NCI-H748 (cell line): ENCODE data around the gene C4orf33.
"Not testable (repeated sequence)": the region's sequence is repeated elsewhere in the genome, so short reads cannot be mapped to it uniquely, and the experiment has no call there.

Source experiments
- DNase-seq: peaks from one replicate; lab custom pipeline; 2025; ENCODE audit not compliant: unreplicated experiment; lab: John Stamatoyannopoulos, UW

C4orf33 gene

GRCh38 chr4:129126614-129127013 is 30.7 kb downstream of the C4orf33 start:
- not testable (repeated sequence) for DNase-seq

- DNase-seq: no peak
Observed at GRCh38 chr4:129129143-129129542, 33.2 kb downstream of the C4orf33 start.

GRCh38 chr4:129131343-129131742 is 35.4 kb downstream of the C4orf33 start:
- no peak for DNase-seq

GRCh38 chr4:129136433-129136832 is 40.5 kb downstream of the C4orf33 start:
- no peak for DNase-seq

- DNase-seq: peak; percentile 77
Observed at GRCh38 chr4:129138810-129139496, 43.0 kb downstream of the C4orf33 start.

- DNase-seq: no peak
Observed at GRCh38 chr4:129140521-129140920, 44.6 kb downstream of the C4orf33 start.

- no peak for DNase-seq
Observed at GRCh38 chr4:129143359-129143758, 47.4 kb downstream of the C4orf33 start.

GRCh38 chr4:129144755-129145206 is 48.8 kb downstream of the C4orf33 start:
- peak; percentile 15 for DNase-seq

- no peak for DNase-seq
Observed at GRCh38 chr4:129145222-129145730, 49.3 kb downstream of the C4orf33 start.

GRCh38 chr4:129146639-129147038 is 50.7 kb downstream of the C4orf33 start:
- no peak for DNase-seq

- DNase-seq: no peak
Observed at GRCh38 chr4:129148892-129149291, 52.9 kb downstream of the C4orf33 start.

GRCh38 chr4:129149906-129150305 is 54.0 kb downstream of the C4orf33 start:
- DNase-seq: no peak

- no peak for DNase-seq
Observed at GRCh38 chr4:129152350-129152749, 56.4 kb downstream of the C4orf33 start.

GRCh38 chr4:129153700-129154099 is 57.7 kb downstream of the C4orf33 start:
- no peak for DNase-seq

GRCh38 chr4:129162450-129162849 is 66.5 kb downstream of the C4orf33 start:
- DNase-seq: no peak

- no peak for DNase-seq
Observed at GRCh38 chr4:129163427-129163826, 67.5 kb downstream of the C4orf33 start.

GRCh38 chr4:129164243-129164642 is 68.3 kb downstream of the C4orf33 start:
- DNase-seq: no peak
